Esophagus squamous epithelium (tissue), 5 donors: ENCODE results near the gene YIPF4. TPM values are rescaled to one million over a fixed set of nuclear protein-coding genes. Genes with fewer than 3 reads are reported as not detected.
"Not testable (repeated sequence)": the region's sequence is repeated elsewhere in the genome, so short reads cannot be mapped to it uniquely, and the experiment has no call there.

ENCODE experiments used
- DNase-seq: peaks from one replicate; lab custom pipeline; 2025; lab: John Stamatoyannopoulos, UW
- H3K27ac ChIP-seq, 4 donors: fragments of 200-600 bp; sonication (generic); one replicate each; pipeline ENCODE4 v1.5.1; 2016 to 2019; ENCODE audit warnings: mild to moderate bottlenecking in 1 of 4
- H3K27me3 ChIP-seq, 4 donors: fragments of 200-600 bp; sonication (generic); 1 replicate in 3 of 4; 2 replicates in 1 of 4; pipeline versions ENCODE4 v1.5.1 to v1.6.0; 2017 to 2021; ENCODE audit warnings: antibody characterized with exemption in 1 of 4
- H3K36me3 ChIP-seq, 3 donors: fragments of 200-600 bp; sonication (generic); one replicate each; pipeline ENCODE4 v1.5.1; 2016 to 2019
- H3K4me1 ChIP-seq, 3 donors: fragments of 200-600 bp; sonication (generic); one replicate each; pipeline ENCODE4 v1.5.1; 2017 to 2019
- H3K4me3 ChIP-seq, 4 donors: fragments of 200-600 bp; sonication (generic); 1 replicate in 3 of 4; 2 replicates in 1 of 4; pipeline ENCODE4 v1.5.1; 2016 to 2019; ENCODE audit warnings: mild to moderate bottlenecking in 2 of 4, moderate library complexity in 1 of 4
- H3K9me3 ChIP-seq, 3 donors: fragments of 200-600 bp; sonication (generic); one replicate each; pipeline ENCODE4 v1.5.1; 2016 to 2019
- POLR2A ChIP-seq, 4 donors: fragments of 450-650 bp; IDR thresholded peaks; one replicate each; pipeline ENCODE4 v1.6.1; 2017; ENCODE audit warnings: antibody characterized with exemption in 4 of 4, mild to moderate bottlenecking in 4 of 4, moderate library complexity in 3 of 4
- WGBS, 2 donors: methylation state at CpG; one replicate each; pipeline ENCODE4 v1.1.5; 2018; 5-methylcytosine and 5-hydroxymethylcytosine counted together
- intact Hi-C: fragments of 100-400 bp; cut with DNase I; formaldehyde crosslinking; loops from one replicate; pipeline ENCODE4 v1.15.0; 2022
- total RNA-seq, 4 donors: library from RNA; depleted of rRNA; stranded (reverse); fragments of >200 nt; gene quantifications; one replicate each; pipeline ENCODE4 v1.1.0, GENCODE V29; 2016
- TF ChIP-seq, protein P1 (sequence below), 6 experiments: fragments of 450-650 bp in 4 of 6; fragments of 200-600 bp in 2 of 6; sonication (generic) in 2 of 6; IDR thresholded peaks; one replicate each; pipeline ENCODE4 v1.5.1; 2016 to 2019; ENCODE audit warnings: antibody characterized with exemption in 6 of 6, mild to moderate bottlenecking in 4 of 6, moderate library complexity in 4 of 6
- donor health status: DM: yes; HTN: yes; CAD: no.

YIPF4 gene
- total RNA-seq, 4 donors from 2014 or later, result 11.9 to 34.9 (median 13.7) TPM

- no peaks in the 10 kb centered on the region for H3K4me1 ChIP-seq
- DNase-seq, result no peak
- no peaks in the 10 kb centered on the region for H3K36me3 ChIP-seq
- TF ChIP-seq POLR2A (IDR thresholded peaks at IDR 0.05), result no peak
- TF ChIP-seq, protein P1, sequence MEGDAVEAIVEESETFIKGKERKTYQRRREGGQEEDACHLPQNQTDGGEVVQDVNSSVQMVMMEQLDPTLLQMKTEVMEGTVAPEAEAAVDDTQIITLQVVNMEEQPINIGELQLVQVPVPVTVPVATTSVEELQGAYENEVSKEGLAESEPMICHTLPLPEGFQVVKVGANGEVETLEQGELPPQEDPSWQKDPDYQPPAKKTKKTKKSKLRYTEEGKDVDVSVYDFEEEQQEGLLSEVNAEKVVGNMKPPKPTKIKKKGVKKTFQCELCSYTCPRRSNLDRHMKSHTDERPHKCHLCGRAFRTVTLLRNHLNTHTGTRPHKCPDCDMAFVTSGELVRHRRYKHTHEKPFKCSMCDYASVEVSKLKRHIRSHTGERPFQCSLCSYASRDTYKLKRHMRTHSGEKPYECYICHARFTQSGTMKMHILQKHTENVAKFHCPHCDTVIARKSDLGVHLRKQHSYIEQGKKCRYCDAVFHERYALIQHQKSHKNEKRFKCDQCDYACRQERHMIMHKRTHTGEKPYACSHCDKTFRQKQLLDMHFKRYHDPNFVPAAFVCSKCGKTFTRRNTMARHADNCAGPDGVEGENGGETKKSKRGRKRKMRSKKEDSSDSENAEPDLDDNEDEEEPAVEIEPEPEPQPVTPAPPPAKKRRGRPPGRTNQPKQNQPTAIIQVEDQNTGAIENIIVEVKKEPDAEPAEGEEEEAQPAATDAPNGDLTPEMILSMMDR (IDR thresholded peaks at IDR 0.05), result no peak
- WGBS, 2 donors, result 87 to 90% methylated on average over 2 of the region's 2 CpGs
- H3K9me3 ChIP-seq, result no peaks in the 10 kb centered on the region
- no peak overlapping the region for H3K27ac ChIP-seq
- H3K27me3 ChIP-seq, result no peaks in the 10 kb centered on the region
- no peak overlapping the region for H3K4me3 ChIP-seq
- intact Hi-C loops, result no loop called here
These were observed 52.4 kb downstream of the YIPF4 start for GRCh38 chr2:32330136-32330535.

DNA sequence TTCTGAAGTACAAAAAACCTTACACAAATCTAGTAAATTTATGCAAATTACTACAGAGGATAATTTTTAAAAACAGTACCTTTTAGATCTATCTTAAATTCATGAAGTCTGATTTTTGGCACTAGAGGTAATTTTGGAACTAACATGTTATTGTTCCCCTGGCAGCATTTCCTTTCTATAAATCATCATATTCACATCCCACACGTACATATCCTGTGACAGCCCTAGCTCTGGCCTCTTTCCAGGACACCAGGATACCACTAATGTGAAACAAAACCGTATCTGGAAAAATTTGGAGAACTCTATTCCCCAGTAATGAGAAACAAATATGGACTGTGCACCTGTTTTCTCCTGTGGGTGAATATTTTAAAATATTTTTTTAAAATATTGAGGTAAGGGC is 65.1 kb downstream of the YIPF4 start:
- H3K27ac ChIP-seq, result no peak overlapping the region
- intact Hi-C loops, result no loop called here
- no peak for TF ChIP-seq POLR2A (IDR thresholded peaks at IDR 0.05)
- TF ChIP-seq, protein P1 (IDR thresholded peaks at IDR 0.05), result no peak
- H3K9me3 ChIP-seq, result no peaks in the 10 kb centered on the region
- H3K36me3 ChIP-seq, result no peaks in the 10 kb centered on the region
- no peak for DNase-seq
- H3K4me1 ChIP-seq, result no peaks in the 10 kb centered on the region
- 31 to 48% methylated on average over 2 of the region's 2 CpGs for WGBS, 2 donors
- no peaks in the 10 kb centered on the region for H3K27me3 ChIP-seq
- H3K4me3 ChIP-seq, result peak overlapping the region in 2 of 4 donors; percentile 18 to 20

- H3K4me3 ChIP-seq, H3K27ac ChIP-seq, H3K36me3 ChIP-seq, DNase-seq, H3K9me3 ChIP-seq, intact Hi-C loops, H3K27me3 ChIP-seq, H3K4me1 ChIP-seq: not testable (repeated sequence)
- 87 to 100% methylated on average over 2 to 3 of the region's 3 CpGs for WGBS, 2 donors
These were observed 73.1 kb downstream of the YIPF4 start for GRCh38 chr2:32350797-32351196.

GRCh38 chr2:32355976-32356680 is 78.4 kb downstream of the YIPF4 start:
- H3K27me3 ChIP-seq, result no peaks in the 10 kb centered on the region
- no peak for TF ChIP-seq POLR2A (IDR thresholded peaks at IDR 0.05)
- TF ChIP-seq, protein P1 (IDR thresholded peaks at IDR 0.05), result no peak
- peak overlapping the region; percentile 95 to 98 (median 96) for H3K27ac ChIP-seq
- no peaks in the 10 kb centered on the region for H3K9me3 ChIP-seq
- WGBS, 2 donors, result 9 to 18% methylated on average over 6 to 10 of the region's 10 CpGs
- H3K4me3 ChIP-seq, result peak overlapping the region; percentile 80 to 99 (median 96)
- DNase-seq, result no peak
- H3K4me1 ChIP-seq, result peaks cover 7 to 37% (median 19%) of the 10 kb centered on the region in 3 donors
- intact Hi-C loops, result no loop called here
- H3K36me3 ChIP-seq, result no peaks in the 10 kb centered on the region

GRCh38 chr2:32356681-32357317 is 79.1 kb downstream of the YIPF4 start, which contains the start of gene BIRC6:
Gene BIRC6, plus strand, starts transcription at chr2:32357023. Its CDS starts 139 bp downstream, at chr2:32357162.
- H3K36me3 ChIP-seq, result no peaks in the 10 kb centered on the region
- intact Hi-C loops, result no loop called here

More at GRCh38 chr2:32356681-32357317, 79.1 kb downstream of the YIPF4 start, which contains the start of gene BIRC6:
- Histone ChIP-seq H3K27ac (peak within 1 kb of the TSS; percentile 95 to 98 (median 96)), H3K4me3 (peak within 1 kb of the TSS; percentile 80 to 99 (median 96)), H3K27me3 (no peaks in the 10 kb centered on the region), H3K4me1 (peaks cover 7 to 44% (median 19%) of the 10 kb centered on the region in 3 donors), H3K9me3 (no peaks in the 10 kb centered on the region)
- 0% methylated on average over 24 of the region's 76 CpGs; no CpG with 5 or more reads in 1 of the 2 donors for WGBS, 2 donors
- peak; percentile 94 for DNase-seq
- TF ChIP-seq POLR2A (IDR thresholded peaks at IDR 0.05), result peak in 3 of 4 donors; percentile 37 to 89 (median 83)
- TF ChIP-seq, protein P1 (IDR thresholded peaks at IDR 0.05), result peak in 1 of 6 experiments; percentile 10
